HG03095 (cell line): ENCODE data around the gene RPS28.

Experiments
- ATAC-seq: cut with Tn5 transposase; IDR thresholded peaks from one replicate; pipeline ENCODE4 v1.9.1; 2021; ENCODE audit warnings: moderate library complexity; ENCODE audit not compliant: unreplicated experiment

RPS28 gene

GRCh38 chr19:8319807-8320520 lies 1.3 kb upstream of the RPS28 start:
- no peak for ATAC-seq

GRCh38 chr19:8320564-8321066 lies 681 bp upstream of the RPS28 start:
- ATAC-seq, result peak; percentile 2

GRCh38 chr19:8321986-8322637 lies 816 bp downstream of the RPS28 start:
- ATAC-seq, result no peak

GRCh38 chr19:8322638-8322997 lies 1.3 kb downstream of the RPS28 start:
- no peak for ATAC-seq

GRCh38 chr19:8323781-8324185 lies 2.5 kb downstream of the RPS28 start:
- no peak for ATAC-seq

GRCh38 chr19:8324186-8325050 lies 3.1 kb downstream of the RPS28 start:
- ATAC-seq, result no peak

GRCh38 chr19:8325454-8325853 lies 4.2 kb downstream of the RPS28 start:
- ATAC-seq, result no peak

- no peak for ATAC-seq
Measured at GRCh38 chr19:8329996-8330395, 8.7 kb downstream of the RPS28 start.

- ATAC-seq, result no peak
Measured at GRCh38 chr19:8331263-8331845, 10.1 kb downstream of the RPS28 start.

GRCh38 chr19:8332976-8333766 lies 11.9 kb downstream of the RPS28 start:
- ATAC-seq, result no peak

GRCh38 chr19:8333767-8334457 lies 12.6 kb downstream of the RPS28 start:
- ATAC-seq, result no peak

GRCh38 chr19:8334458-8335342 lies 13.4 kb downstream of the RPS28 start:
- no peak for ATAC-seq

- no peak for ATAC-seq
Measured at GRCh38 chr19:8335343-8336071, 14.2 kb downstream of the RPS28 start.

- ATAC-seq, result no peak
Measured at GRCh38 chr19:8336072-8336569, 14.8 kb downstream of the RPS28 start.

GRCh38 chr19:8336660-8337059 lies 15.4 kb downstream of the RPS28 start:
- no peak for ATAC-seq

- no peak for ATAC-seq
Measured at GRCh38 chr19:8337728-8338127, 16.4 kb downstream of the RPS28 start.

- ATAC-seq, result no peak
Measured at GRCh38 chr19:8338835-8339234, 17.5 kb downstream of the RPS28 start.
